Peyer's patch (tissue), 4 donors: ENCODE measurements around the gene NOL4L.

Source experiments
- CTCF ChIP-seq, 6 experiments: fragments of 450-650 bp in 4 of 6; fragments of 200-600 bp in 2 of 6; sonication (generic) in 1 of 6; IDR thresholded peaks; one replicate each; pipeline ENCODE4 v1.5.1; 2017 to 2019; ENCODE audit warnings: antibody characterized with exemption in 6 of 6, mild to moderate bottlenecking in 3 of 6, moderate library complexity in 1 of 6
- POLR2A ChIP-seq, 2 donors: fragments of 450-650 bp; IDR thresholded peaks; one replicate each; pipeline ENCODE4 v1.5.1; 2017; ENCODE audit warnings: antibody characterized with exemption in 2 of 2, mild to moderate bottlenecking in 2 of 2, moderate library complexity in 2 of 2

- TF ChIP-seq CTCF (IDR thresholded peaks at IDR 0.05) (no peak), POLR2A (IDR thresholded peaks at IDR 0.05) (no peak)
Measured at GRCh38 chr20:32458837-32459220, 126.3 kb downstream of the NOL4L start.
